IMR-90 (cell line): ENCODE data around the gene SLC25A25. TPM values are rescaled to one million over a fixed set of nuclear protein-coding genes. Genes with fewer than 3 reads are reported as not detected.

Experiments used
- ATAC-seq: fragments of 200-7000 bp; cut with Tn5 transposase; 2 replicates; pipeline ENCODE4 v1.9.1; 2020; ENCODE audit warnings: low read depth, mild to moderate bottlenecking, moderate library complexity
- BruUV-seq: library from RNA; stranded (reverse); fragments of 400-500 nt; replicated peaks from 2 replicates; lab custom pipeline; 2021; lab: Mats Ljungman, UMichigan
- CTCF ChIA-PET: fragments of 300-600 bp; formaldehyde crosslinking; extraction: SDS; loops from one replicate; lab custom pipeline; 2021; ENCODE audit warnings: antibody characterized with exemption; lab: Yijun Ruan, JAX
- POLR2A ChIA-PET: fragments of 300-600 bp; sonication (Branson Sonifier 250); formaldehyde crosslinking; loops from one replicate; lab custom pipeline; 2022; ENCODE audit warnings: antibody characterized with exemption; ENCODE audit not compliant: unreplicated experiment; lab: Charles Lee
- DNase-seq: peaks from one replicate; pipeline ENCODE4 v3.0.0; 2013
- H2AFZ ChIP-seq: replicated peaks from 2 replicates; pipeline ENCODE3; 2013; ENCODE audit warnings: low read length, mild to moderate bottlenecking; ENCODE audit not compliant: poor library complexity
- H2AK5ac ChIP-seq: 2 replicates; pipeline ENCODE4 v1.6.1; 2013; ENCODE audit warnings: low read depth, low read length, inconsistent platforms
- H2AK9ac ChIP-seq: replicated peaks from 2 replicates; pipeline ENCODE3; 2013; ENCODE audit warnings: mild to moderate bottlenecking, low read depth, low read length, moderate library complexity; ENCODE audit not compliant: poor library complexity
- H2BK120ac ChIP-seq: 2 replicates; pipeline ENCODE4 v1.6.1; 2013; ENCODE audit warnings: low read depth, low read length, inconsistent platforms
- H2BK15ac ChIP-seq: 3 replicates; pipeline ENCODE4 v1.6.1; 2013; ENCODE audit warnings: low read depth, low read length, inconsistent platforms
- H2BK20ac ChIP-seq: 2 replicates; pipeline ENCODE4 v1.6.1; 2013; ENCODE audit warnings: low read depth, mild to moderate bottlenecking, inconsistent platforms, low read length, moderate library complexity
- H2BK5ac ChIP-seq: 2 replicates; pipeline ENCODE4 v1.6.1; 2013; ENCODE audit warnings: mild to moderate bottlenecking, low read depth, low read length, inconsistent platforms; ENCODE audit not compliant: poor library complexity, severe bottlenecking
- H3K14ac ChIP-seq: replicated peaks from 2 replicates; pipeline ENCODE4 v1.6.1; 2013; ENCODE audit warnings: low read depth, low read length, inconsistent platforms
- H3K18ac ChIP-seq: 2 replicates; pipeline ENCODE4 v1.6.1; 2013; ENCODE audit warnings: low read depth, low read length, control low read depth
- H3K23ac ChIP-seq: 2 replicates; pipeline ENCODE4 v1.6.1; 2013; ENCODE audit warnings: low read depth, low read length, inconsistent platforms
- H3K27ac ChIP-seq: 2 replicates; pipeline ENCODE4 v1.5.1; 2013; ENCODE audit warnings: mild to moderate bottlenecking, control low read depth, low read length; ENCODE audit not compliant: insufficient read depth
- H3K27me3 ChIP-seq: 2 replicates; pipeline ENCODE4 v1.6.1; 2013; ENCODE audit warnings: low read length; ENCODE audit not compliant: control insufficient read depth, insufficient read depth
- H3K36me3 ChIP-seq: 2 replicates; pipeline ENCODE4 v1.6.1; 2013; ENCODE audit warnings: low read length, mixed read lengths; ENCODE audit not compliant: control insufficient read depth, insufficient read depth
- H3K4ac ChIP-seq: 2 replicates; pipeline ENCODE4 v1.6.1; 2013; ENCODE audit warnings: low read depth, low read length, inconsistent platforms
- H3K4me1 ChIP-seq: 2 replicates; pipeline ENCODE4 v1.6.1; 2013; ENCODE audit warnings: low read length, mixed read lengths; ENCODE audit not compliant: control insufficient read depth, insufficient read depth
- H3K4me2 ChIP-seq: 2 replicates; pipeline ENCODE4 v1.6.1; 2013; ENCODE audit warnings: low read depth, mild to moderate bottlenecking, control low read depth, low read length, moderate library complexity
- H3K4me3 ChIP-seq: 2 replicates; pipeline ENCODE4 v1.5.1; 2013; ENCODE audit warnings: low read depth, mild to moderate bottlenecking, control low read depth, low read length, moderate library complexity; ENCODE audit not compliant: insufficient read depth
- H3K56ac ChIP-seq: 2 replicates; pipeline ENCODE4 v1.6.1; 2013; ENCODE audit warnings: low read length, inconsistent platforms; ENCODE audit not compliant: insufficient read depth; ENCODE audit errors: extremely low read depth
- H3K79me1 ChIP-seq, 2 experiments: 2 replicates each; pipeline ENCODE4 v1.6.1; 2013; ENCODE audit warnings: low read length in 2 of 2, inconsistent platforms in 1 of 2, low read depth in 1 of 2
- H3K9ac ChIP-seq: 2 replicates; pipeline ENCODE4 v1.6.1; 2013; ENCODE audit warnings: low read depth, low read length, control low read depth
- H3K9me1 ChIP-seq: 2 replicates; pipeline ENCODE4 v1.6.1; 2013; ENCODE audit warnings: low read length, inconsistent platforms; ENCODE audit not compliant: insufficient read depth
- H3K9me3 ChIP-seq: 2 replicates; pipeline ENCODE4 v1.6.1; 2013; ENCODE audit warnings: low read length; ENCODE audit not compliant: control insufficient read depth, insufficient read depth
- H4K20me1 ChIP-seq: 2 replicates; pipeline ENCODE4 v1.6.1; 2013; ENCODE audit warnings: low read length, inconsistent platforms; ENCODE audit not compliant: insufficient read depth
- H4K5ac ChIP-seq: 2 replicates; pipeline ENCODE4 v1.6.1; 2013; ENCODE audit warnings: mild to moderate bottlenecking, low read depth, low read length, control low read depth
- H4K8ac ChIP-seq, 2 experiments: 2 replicates each; pipeline ENCODE4 v1.6.1; 2013; ENCODE audit warnings: low read depth in 2 of 2, low read length in 2 of 2, control low read depth in 1 of 2, inconsistent platforms in 1 of 2
- H4K91ac ChIP-seq: 2 replicates; pipeline ENCODE4 v1.6.1; 2013; ENCODE audit warnings: low read depth, low read length, inconsistent platforms; ENCODE audit not compliant: insufficient read depth
- NFE2L2 ChIP-seq: fragments of 150-350 bp; IDR thresholded peaks from 2 replicates; pipeline ENCODE4 v1.6.1; 2016; ENCODE audit warnings: low read depth, mild to moderate bottlenecking, low read length
- RCOR1 ChIP-seq: IDR thresholded peaks from 2 replicates; pipeline ENCODE4 v1.6.1; 2012; ENCODE audit warnings: mild to moderate bottlenecking, low read length, improper control_type of control experiment; ENCODE audit not compliant: insufficient replicate concordance
- WGBS, 2 experiments: methylation state at CpG; one replicate each; pipeline versions ENCODE4 v1.1.5 to v1.1.7; 2013; ENCODE audit warnings: missing lambda C conversion rate in 2 of 2; ENCODE audit not compliant: insufficient read length in 1 of 2; ENCODE audit errors: extremely low coverage in 2 of 2; 5-methylcytosine and 5-hydroxymethylcytosine counted together
- dilution Hi-C: fragments of 300-500 bp; cut with HindIII; formaldehyde crosslinking; loops from one replicate; pipeline ENCODE4 v1.14.3; 2018; ENCODE audit warnings: low sequenced_read_pairs; ENCODE audit not compliant: unreplicated experiment
- in situ Hi-C: fragments of 300-500 bp; cut with MboI; formaldehyde crosslinking; loops from 3 replicates; pipeline ENCODE4 v1.14.3; 2019; ENCODE audit warnings: low sequenced_read_pairs, inconsistent platforms, mixed read lengths
- intact Hi-C: fragments of 100-400 bp; cut with micrococcal nuclease; formaldehyde crosslinking; loops from 2 replicates; pipeline ENCODE4 v1.10.0; 2022
- polyA plus RNA-seq, 3 experiments: library from polyadenylated mRNA; depleted of rRNA; stranded (reverse); fragments of >200 nt; gene quantifications; 2 replicates each; pipeline ENCODE4 v1.2.3, GENCODE V29; 2012; ENCODE audit warnings: low replicate concordance in 1 of 3
- total RNA-seq: library from RNA; depleted of rRNA; stranded (reverse); fragments of >200 nt; gene quantifications from 2 replicates; pipeline ENCODE4 v1.2.3, GENCODE V29; 2012

SLC25A25 gene
- total and polyA plus RNA-seq, 2 of the 4 experiments (the other 2 are of a cell fraction): 14.0 to 17.9 TPM

- ChIA-PET POLR2A (interaction anchor here (1.0 kb wide), 1 partner anchor 121 kb away, joined by 3 read pairs; no protein-coding TSS in a partner anchor), CTCF (interaction anchor here (1.2 to 3.2 kb wide), 2 partner anchors 18 to 157 kb away, joined by 4 to 16 read pairs; no protein-coding TSS in a partner anchor)
- H2AFZ ChIP-seq: peak overlapping the region; percentile 96
- H3K56ac ChIP-seq: peak overlapping the region; percentile 92
- peaks cover 33% of the 10 kb centered on the region for H3K36me3 ChIP-seq
- no peaks in the 10 kb centered on the region for H3K9me3 ChIP-seq
- H3K79me1 ChIP-seq: peaks cover 37 to 93% of the 10 kb centered on the region in 2 experiments
- no peaks in the 10 kb centered on the region for H3K27me3 ChIP-seq
- in situ Hi-C loops (loop anchor here (5.0 kb wide), 1 partner anchor 162 kb away; the partner anchor contains the start of gene DPM2), intact Hi-C loops (loop anchor here (1.0 to 5.0 kb wide), 2 partner anchors 134 to 157 kb away; no protein-coding TSS in a partner anchor), dilution Hi-C loops (no loop called here)
- TF ChIP-seq RCOR1: peak; percentile 6
- TF ChIP-seq NFE2L2: no peak
- peak overlapping the region; percentile 47 for H3K4me3 ChIP-seq
- H3K23ac ChIP-seq: peak overlapping the region; percentile 97
- H3K27ac ChIP-seq: peak overlapping the region; percentile 86
- H4K5ac ChIP-seq: peak overlapping the region; percentile 70
- peak overlapping the region; percentile 94 for H2AK5ac ChIP-seq
- DNase-seq: no peak
- BruUV-seq: no TSS peak
- H2BK5ac ChIP-seq: peak overlapping the region; percentile 97
- H4K91ac ChIP-seq: peak overlapping the region; percentile 98
- H2BK15ac ChIP-seq: peak overlapping the region; percentile 67; the same call in 2 of the 3 replicates
- ATAC-seq: 0 out of 2 replicates have a peak, but pooled peaks have one; percentile 1
- peak overlapping the region; percentile 69 for H2BK20ac ChIP-seq
- H4K20me1 ChIP-seq: peaks cover 39% of the 10 kb centered on the region
- peak overlapping the region; percentile 38 to 85 for H4K8ac ChIP-seq
- peaks cover 31% of the 10 kb centered on the region for H3K4me1 ChIP-seq
- peak overlapping the region; percentile 73 for H3K18ac ChIP-seq
- H3K9ac ChIP-seq: peak overlapping the region; percentile 85
- H3K4ac ChIP-seq: peak overlapping the region; percentile 98
- H3K9me1 ChIP-seq: peaks cover 31% of the 10 kb centered on the region; the same call in 1 of the 2 replicates
- peak overlapping the region; percentile 93 for H2BK120ac ChIP-seq
- peak overlapping the region; percentile 69 for H3K4me2 ChIP-seq
- WGBS, 2 experiments: 53% methylated on average over 4 of the region's 16 CpGs; no CpG with 5 or more reads in 1 of the 2 experiments
- H2AK9ac ChIP-seq: peak overlapping the region; percentile 99
- H3K14ac ChIP-seq: peak overlapping the region; percentile 96
Observed at GRCh38 chr9:128099231-128099931, 31.3 kb downstream of the SLC25A25 start.
